ENCODE results near the gene TLL2.

GRCh38 chr10:96462606-96463151, 51.0 kb downstream of the TLL2 start:
- no peak for TF ChIP-seq CTCF (conservative IDR thresholded peaks at IDR 0.05; ENCODE audit: low read depth, low read length)
- no peak for TF ChIP-seq POLR2A (IDR thresholded peaks at IDR 0.05; ENCODE audit: low read depth, low read length)
- TF ChIP-seq NFE2L2 (IDR thresholded peaks at IDR 0.05; ENCODE audit: low read depth, low read length): no peak
- no peak for TF ChIP-seq ELK1 (IDR thresholded peaks at IDR 0.05; ENCODE audit: borderline replicate concordance, low read depth, low read length)
- TF ChIP-seq USF2 (IDR thresholded peaks at IDR 0.05; ENCODE audit: low read depth, low read length): no peak
- TF ChIP-seq SMC3 (IDR thresholded peaks at IDR 0.05; ENCODE audit: low read depth, low read length): no peak
